SIG-M5 treated with dmso at 0.1 percent for 504 hours (cell line): Measurements from ENCODE around the gene MOGAT1.
"Not testable (repeated sequence)": the region's sequence is repeated elsewhere in the genome, so short reads cannot be mapped to it uniquely, and the experiment has no call there.

Experiments
- DNase-seq: peaks from one replicate; lab custom pipeline; 2025; ENCODE audit not compliant: unreplicated experiment; lab: John Stamatoyannopoulos, UW

MOGAT1 gene

GRCh38 chr2:222708274-222708710, 36.8 kb downstream of the MOGAT1 start:
- DNase-seq: peak; percentile 68

GRCh38 chr2:222709191-222709891, 37.9 kb downstream of the MOGAT1 start:
- DNase-seq: peak; percentile 28

- no peak for DNase-seq
Observed at GRCh38 chr2:222710736-222711135, 39.3 kb downstream of the MOGAT1 start.

- DNase-seq: no peak
Observed at GRCh38 chr2:222711315-222711940, 40.0 kb downstream of the MOGAT1 start.

- no peak for DNase-seq
Observed at GRCh38 chr2:222713002-222713401, 41.5 kb downstream of the MOGAT1 start.

- DNase-seq: no peak
Observed at GRCh38 chr2:222714361-222715241, 43.1 kb downstream of the MOGAT1 start.

- peak; percentile 9 for DNase-seq
Observed at GRCh38 chr2:222715742-222716141, 44.3 kb downstream of the MOGAT1 start.

GRCh38 chr2:222719787-222720186, 48.3 kb downstream of the MOGAT1 start:
- DNase-seq: not testable (repeated sequence)

GRCh38 chr2:222721597-222721996, 50.1 kb downstream of the MOGAT1 start:
- not testable (repeated sequence) for DNase-seq

- no peak for DNase-seq
Observed at GRCh38 chr2:222722327-222722946, 51.0 kb downstream of the MOGAT1 start.

- no peak for DNase-seq
Observed at GRCh38 chr2:222724208-222724607, 52.8 kb downstream of the MOGAT1 start.

- no peak for DNase-seq
Observed at GRCh38 chr2:222728621-222729020, 57.2 kb downstream of the MOGAT1 start.

GRCh38 chr2:222730366-222730999, 59.0 kb downstream of the MOGAT1 start:
- DNase-seq: peak; percentile 72

- DNase-seq: no peak
Observed at GRCh38 chr2:222731201-222731621, 59.8 kb downstream of the MOGAT1 start.

GRCh38 chr2:222732489-222733178, 61.2 kb downstream of the MOGAT1 start:
- DNase-seq: no peak

GRCh38 chr2:222733470-222733845, 62.0 kb downstream of the MOGAT1 start:
- no peak for DNase-seq

- DNase-seq: no peak
Observed at GRCh38 chr2:222733846-222734702, 62.6 kb downstream of the MOGAT1 start.

- DNase-seq: no peak
Observed at GRCh38 chr2:222734703-222735014, 63.2 kb downstream of the MOGAT1 start.

- peak; percentile 11 for DNase-seq
Observed at GRCh38 chr2:222736301-222736700, 64.8 kb downstream of the MOGAT1 start.
